Activated CD8-positive, alpha-beta memory T cell treated with anti-CD3 and anti-CD28 coated beads for 36 hours (primary cell): Measurements from ENCODE around the gene SLC35E4. TPM values are rescaled to one million over a fixed set of nuclear protein-coding genes. Genes with fewer than 3 reads are reported as not detected.

Source experiments
- CTCF ChIA-PET: fragments of 350-600 bp; sonication (Branson Sonifier 250); formaldehyde crosslinking; loops from one replicate; lab custom pipeline; 2021; ENCODE audit warnings: antibody characterized with exemption; lab: Charles Lee
- POLR2A ChIA-PET: fragments of 350-600 bp; sonication (Branson Sonifier 250); formaldehyde crosslinking; loops from one replicate; lab custom pipeline; 2021; ENCODE audit warnings: antibody characterized with exemption; lab: Charles Lee
- total RNA-seq, 2 experiments: library from RNA; stranded (reverse); gene quantifications; one replicate each; pipeline ENCODE4 v1.2.3, GENCODE V29; 2021

SLC35E4 gene, protein sequence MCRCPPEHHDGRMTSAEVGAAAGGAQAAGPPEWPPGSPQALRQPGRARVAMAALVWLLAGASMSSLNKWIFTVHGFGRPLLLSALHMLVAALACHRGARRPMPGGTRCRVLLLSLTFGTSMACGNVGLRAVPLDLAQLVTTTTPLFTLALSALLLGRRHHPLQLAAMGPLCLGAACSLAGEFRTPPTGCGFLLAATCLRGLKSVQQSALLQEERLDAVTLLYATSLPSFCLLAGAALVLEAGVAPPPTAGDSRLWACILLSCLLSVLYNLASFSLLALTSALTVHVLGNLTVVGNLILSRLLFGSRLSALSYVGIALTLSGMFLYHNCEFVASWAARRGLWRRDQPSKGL
- 1 to 10 TPM; 6.7 to 6.8 TPM for total RNA-seq

DNA sequence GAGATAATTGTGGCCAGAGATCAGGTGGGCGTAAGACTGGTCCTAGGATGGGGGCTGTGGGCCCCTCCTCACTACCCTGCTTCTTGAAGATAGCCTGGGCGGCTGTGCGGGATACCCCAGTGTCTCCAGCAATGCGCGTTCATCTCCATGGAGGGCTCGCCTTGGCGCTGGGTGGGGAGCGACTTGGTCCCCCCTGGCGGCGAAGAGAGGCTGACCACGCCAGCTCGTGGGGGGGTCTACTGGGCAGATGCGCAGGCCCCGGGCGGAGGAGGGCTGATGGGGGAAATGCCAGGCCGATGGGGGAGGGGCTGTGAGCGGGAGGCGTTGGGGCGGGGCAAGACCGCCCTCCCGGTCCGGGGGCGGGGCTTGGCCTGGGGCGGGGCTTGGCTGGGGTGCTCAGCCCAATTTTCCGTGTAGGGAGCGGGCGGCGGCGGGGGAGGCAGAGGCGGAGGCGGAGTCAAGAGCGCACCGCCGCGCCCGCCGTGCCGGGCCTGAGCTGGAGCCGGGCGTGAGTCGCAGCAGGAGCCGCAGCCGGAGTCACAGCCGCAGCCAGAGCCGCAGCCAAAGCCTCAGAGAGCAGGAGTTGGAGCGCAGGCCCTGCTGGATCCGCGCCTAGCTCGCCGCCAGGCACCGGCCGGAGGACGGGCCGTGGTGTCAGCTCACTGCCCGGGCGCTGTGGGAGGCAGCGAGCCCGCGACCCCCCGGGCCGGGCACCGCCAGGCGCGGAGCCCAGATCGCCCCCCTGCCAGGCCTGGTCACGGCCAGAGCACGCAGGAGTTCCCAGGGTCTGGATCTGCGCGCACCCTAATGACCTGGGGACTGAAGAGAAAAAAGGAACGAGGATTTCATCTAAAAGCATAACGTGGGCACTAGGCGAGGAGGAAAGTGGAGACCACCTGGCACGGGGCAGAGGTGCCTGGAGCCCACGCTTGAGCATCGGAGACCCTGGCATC lies at the start of gene SLC35E4:
TSS of gene SLC35E4 (plus strand) at position 509 of the 953 bp plus-strand sequence. CDS start 670 bp downstream, outside the sequence.
- ChIA-PET CTCF (interaction anchor here (0.7 to 4.3 kb wide), 20 partner anchors 8 to 334 kb away, joined by 3 to 90 read pairs (median 6); partner anchors contain the start of genes DUSP18, MORC2, OSBP2 and TCN2), POLR2A (interaction anchor here (0.7 to 2.9 kb wide), 6 partner anchors 8 to 120 kb away, joined by 6 to 20 read pairs (median 16); partner anchors contain the start of gene TCN2)

DNA sequence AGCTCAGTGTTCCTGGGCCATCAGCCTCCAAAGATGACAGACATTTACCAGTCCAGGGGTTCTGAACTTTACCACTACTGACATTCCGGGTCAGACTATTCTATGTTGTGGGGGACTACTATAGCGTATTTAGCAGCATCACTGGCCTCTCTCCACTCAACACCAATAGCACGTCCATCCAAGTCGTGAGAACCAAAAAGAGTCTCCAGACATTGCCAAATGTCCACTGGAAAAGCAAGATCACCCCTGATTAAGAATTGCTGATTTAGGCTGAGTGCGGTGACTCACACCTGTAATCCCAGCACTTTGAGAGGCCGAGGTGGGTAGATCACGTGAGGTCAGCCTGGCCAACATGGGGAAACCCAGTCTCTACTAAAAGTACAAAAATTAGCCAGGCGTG lies 49.2 kb upstream of the SLC35E4 start:
- ChIA-PET CTCF (interaction anchor here (1.1 kb wide), 1 partner anchor 141 kb away, joined by 3 read pairs; no protein-coding TSS in a partner anchor), POLR2A (no interaction called here)

DNA sequence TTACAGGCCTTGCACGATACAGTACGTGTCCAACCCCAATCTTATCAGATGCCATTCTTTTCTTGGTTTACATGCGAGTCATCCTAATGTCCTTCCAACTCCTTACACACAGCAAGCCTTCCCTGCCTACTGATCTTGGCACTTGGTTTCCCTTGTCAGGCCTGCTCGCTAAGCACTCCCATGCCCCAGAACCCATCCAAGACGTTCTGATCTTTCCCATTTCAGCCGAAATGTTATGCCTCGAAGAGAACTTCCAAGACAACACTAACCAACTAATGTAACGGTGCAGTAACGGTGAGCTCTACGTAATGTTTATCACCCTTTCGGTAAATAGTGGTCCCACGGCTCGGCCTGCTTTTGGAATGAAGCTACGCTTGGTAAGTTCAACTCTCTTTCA lies 44.4 kb upstream of the SLC35E4 start:
- POLR2A ChIA-PET = interaction anchor here (1.2 kb wide), 1 partner anchor 164 kb away, joined by 3 read pairs; no protein-coding TSS in a partner anchor

DNA sequence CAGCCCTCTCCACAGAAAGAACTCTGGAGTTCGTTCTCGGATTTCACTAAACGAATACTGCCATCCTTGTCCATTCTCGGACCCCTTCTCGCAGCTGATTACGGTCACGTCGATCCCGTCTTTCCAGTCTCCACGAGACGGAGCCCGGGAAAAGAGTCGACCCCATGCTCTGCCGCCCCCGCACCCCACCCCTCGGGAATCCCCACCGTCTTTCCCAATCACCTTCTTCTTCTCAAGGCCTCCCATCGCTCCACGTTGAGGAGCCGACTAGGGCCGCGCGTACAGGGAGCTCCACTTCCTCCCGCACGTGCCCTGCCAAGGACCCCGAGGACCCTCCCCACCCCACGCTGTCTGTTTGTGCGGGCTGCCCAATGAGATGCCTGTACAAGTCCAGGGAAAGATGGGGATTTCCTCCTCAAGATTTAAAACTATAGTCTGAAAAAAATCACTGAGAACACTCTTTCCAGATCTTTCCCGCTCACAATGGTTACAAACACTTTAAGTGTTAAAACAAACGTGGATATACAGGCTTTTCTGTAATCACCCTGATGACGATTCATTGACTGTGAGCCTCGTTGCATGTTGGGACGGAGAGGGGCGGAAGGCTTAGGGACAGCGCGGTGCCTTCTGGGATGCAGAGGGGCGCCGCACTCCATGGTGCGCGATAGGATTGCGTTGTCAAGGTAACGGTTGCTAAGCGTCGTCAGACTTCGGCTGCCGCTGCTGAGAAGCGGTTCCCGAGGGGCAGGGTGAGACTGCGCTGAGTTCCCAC lies 43.8 kb upstream of the SLC35E4 start, which contains the start of gene PES1:
TSS of gene PES1 (minus strand) at position 323 of the 772 bp plus-strand sequence. CDS start at position 246, 77 bp downstream.
- CTCF ChIA-PET = interaction anchor here (0.9 to 1.8 kb wide), 3 partner anchors 16 to 235 kb away, joined by 3 to 7 read pairs (median 3); partner anchors contain the start of genes CCDC157 and SF3A1
- POLR2A ChIA-PET = interaction anchor here (1.2 kb wide), 1 partner anchor 163 kb away, joined by 3 read pairs; no protein-coding TSS in a partner anchor

More for the DNA sequence above, 44.4 kb upstream of the SLC35E4 start:
- CTCF ChIA-PET = interaction anchor here (0.7 to 1.8 kb wide), 4 partner anchors 10 to 234 kb away, joined by 3 to 7 read pairs (median 3); partner anchors contain the start of genes CCDC157 and SF3A1

DNA sequence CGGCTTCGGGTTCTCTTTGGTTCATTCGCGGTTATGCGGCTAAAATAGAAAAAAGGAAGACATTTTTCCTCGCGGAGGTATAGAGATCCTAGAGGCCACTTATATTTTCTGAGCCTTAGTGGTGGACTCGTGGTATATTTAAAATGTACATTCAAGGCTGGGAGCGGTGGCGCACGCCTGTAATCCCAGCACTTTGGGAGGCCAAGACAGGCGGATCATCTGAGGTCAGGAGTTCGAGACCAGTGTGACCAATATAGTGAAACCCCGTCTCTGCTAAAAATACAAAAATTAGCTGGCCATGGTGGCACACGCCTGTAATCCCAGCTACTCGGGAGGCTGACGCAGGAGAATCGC lies 43.2 kb upstream of the SLC35E4 start:
- ChIA-PET POLR2A (interaction anchor here (1.2 kb wide), 1 partner anchor 163 kb away, joined by 3 read pairs; no protein-coding TSS in a partner anchor), CTCF (interaction anchor here (1.1 kb wide), 1 partner anchor 163 kb away, joined by 3 read pairs; no protein-coding TSS in a partner anchor)

DNA sequence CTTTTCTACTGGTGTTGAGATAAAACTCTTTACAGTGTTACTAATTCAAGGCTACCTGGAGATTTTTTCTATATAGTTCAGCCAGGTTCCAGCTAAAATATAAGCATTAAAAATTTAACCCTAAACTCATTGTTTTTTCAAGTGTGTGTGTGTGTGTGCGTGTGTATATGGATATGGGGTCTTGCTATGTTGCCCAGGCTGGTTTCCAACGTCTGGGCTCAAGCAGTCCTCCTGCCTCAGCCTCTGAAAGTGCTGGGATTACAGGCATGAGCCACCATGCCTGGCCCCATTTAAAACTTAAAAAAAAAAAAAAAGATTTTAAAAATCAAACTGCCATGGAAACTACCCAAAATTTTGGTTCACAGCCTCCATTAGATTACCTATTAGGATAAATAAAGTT lies 39.4 kb upstream of the SLC35E4 start:
- CTCF ChIA-PET = no interaction called here

DNA sequence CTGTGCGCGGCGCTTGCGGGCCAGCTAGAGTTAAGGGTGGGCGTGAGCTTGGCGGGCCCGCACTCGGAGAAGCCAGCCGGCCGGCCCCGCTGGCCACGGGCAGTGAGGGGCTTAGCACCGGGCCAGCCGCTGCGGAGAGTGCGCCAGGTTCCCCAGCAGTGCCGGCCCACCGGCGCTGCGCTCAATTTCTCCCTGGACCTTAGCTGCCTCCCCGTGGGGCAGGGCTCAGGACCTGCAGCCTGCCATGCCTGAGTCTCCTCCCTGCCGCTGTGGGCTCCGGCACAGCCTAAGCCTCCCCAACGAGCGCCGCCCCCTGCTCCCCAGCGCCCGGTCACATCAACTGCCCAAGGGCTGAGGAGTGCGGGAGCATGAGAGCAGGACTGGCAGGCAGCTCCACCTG lies 38.7 kb upstream of the SLC35E4 start:
- ChIA-PET POLR2A (no interaction called here), CTCF (no interaction called here)

More for the DNA sequence above, 39.4 kb upstream of the SLC35E4 start:
- POLR2A ChIA-PET = interaction anchor here (0.6 kb wide), 1 partner anchor 11 kb away, joined by 3 read pairs; the partner anchor contains the start of gene TCN2

DNA sequence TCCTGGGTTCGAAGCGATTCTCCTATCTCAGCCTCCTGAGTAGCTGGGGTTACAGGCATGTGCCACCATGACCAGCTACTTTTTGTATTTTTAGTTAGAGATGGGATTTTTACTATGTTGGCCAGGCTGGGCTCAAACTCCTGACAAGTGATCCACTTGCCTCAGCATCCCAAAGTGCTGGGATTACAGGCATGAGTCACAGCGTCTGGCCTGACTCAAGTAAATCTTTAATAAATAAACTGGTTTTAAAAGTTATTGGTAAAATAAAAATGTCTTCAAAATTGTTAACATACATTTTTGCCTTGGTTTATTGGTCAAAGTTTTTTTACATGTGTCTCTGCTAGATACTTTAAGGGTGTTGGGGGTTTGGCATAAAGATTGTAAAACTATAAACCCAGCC lies 36.6 kb upstream of the SLC35E4 start:
- POLR2A ChIA-PET = no interaction called here

DNA sequence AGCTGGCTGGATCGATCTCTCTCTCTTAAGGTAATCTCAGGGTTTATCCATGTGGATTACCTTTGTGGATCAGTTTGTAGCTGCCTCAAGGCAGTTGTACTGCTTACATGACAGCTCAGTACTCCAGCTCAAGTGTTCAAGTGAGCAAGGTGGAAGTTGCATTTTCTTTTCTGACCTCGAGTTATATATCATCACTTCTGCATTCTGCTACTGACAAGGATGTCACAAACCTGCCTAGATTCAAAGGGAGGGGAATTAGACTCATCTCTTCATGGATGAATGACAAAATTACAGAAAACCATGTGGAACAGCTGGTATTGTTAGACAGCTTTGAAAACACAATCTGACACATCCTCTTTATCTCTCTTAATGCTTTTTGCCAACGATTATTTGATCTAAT lies 34.7 kb upstream of the SLC35E4 start:
- CTCF ChIA-PET = interaction anchor here (0.6 to 1.2 kb wide), 2 partner anchors 10 to 149 kb away, joined by 3 to 5 read pairs; no protein-coding TSS in a partner anchor
- POLR2A ChIA-PET = no interaction called here

More for the DNA sequence above, 36.6 kb upstream of the SLC35E4 start:
- CTCF ChIA-PET = interaction anchor here (0.6 kb wide), 1 partner anchor 1009 kb away, joined by 3 read pairs; no protein-coding TSS in a partner anchor

DNA sequence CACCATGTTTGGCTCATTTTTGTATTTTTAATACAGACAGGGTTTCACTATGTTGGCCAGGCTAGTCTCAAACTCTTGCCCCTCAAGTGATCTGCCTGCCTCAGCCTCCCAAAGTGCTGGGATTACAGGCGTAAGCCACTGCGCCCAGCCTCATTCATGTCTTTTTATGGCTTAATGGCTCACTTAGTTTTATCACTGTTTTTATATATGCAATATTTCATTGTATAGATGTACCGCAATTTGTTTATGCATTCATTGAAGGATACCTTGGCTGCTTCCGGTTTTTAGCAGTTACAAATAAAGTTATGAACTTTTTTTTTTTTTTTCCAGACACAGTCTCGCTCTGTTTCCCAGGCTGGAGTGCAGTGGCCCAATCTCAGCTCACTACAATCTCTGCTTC lies 34.1 kb upstream of the SLC35E4 start:
- ChIA-PET CTCF (interaction anchor here (0.6 to 1.2 kb wide), 4 partner anchors 10 to 149 kb away, joined by 3 to 5 read pairs (median 4); no protein-coding TSS in a partner anchor), POLR2A (no interaction called here)

DNA sequence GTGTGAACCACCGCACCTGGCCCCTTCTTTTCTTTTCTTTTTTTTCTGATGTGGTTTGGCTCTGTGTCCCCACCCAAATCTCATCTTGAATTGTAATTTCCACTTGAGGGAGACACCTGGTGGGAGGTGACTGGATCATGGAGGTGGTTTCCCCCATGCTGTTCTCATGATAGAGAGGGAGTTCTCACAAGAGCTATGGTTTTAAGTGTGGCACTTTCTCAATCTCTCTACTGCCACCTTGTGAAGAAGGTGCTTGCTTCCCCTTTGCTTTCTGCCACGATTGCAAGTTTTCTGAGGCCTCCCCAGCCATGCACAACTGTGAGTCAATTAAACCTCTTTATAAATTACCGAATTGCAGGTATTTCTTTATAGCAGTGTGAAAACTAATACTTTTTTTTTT lies 33.5 kb upstream of the SLC35E4 start:
- ChIA-PET CTCF (interaction anchor here (0.6 kb wide), 2 partner anchors 21 to 48 kb away, joined by 3 to 4 read pairs; no protein-coding TSS in a partner anchor), POLR2A (no interaction called here)

DNA sequence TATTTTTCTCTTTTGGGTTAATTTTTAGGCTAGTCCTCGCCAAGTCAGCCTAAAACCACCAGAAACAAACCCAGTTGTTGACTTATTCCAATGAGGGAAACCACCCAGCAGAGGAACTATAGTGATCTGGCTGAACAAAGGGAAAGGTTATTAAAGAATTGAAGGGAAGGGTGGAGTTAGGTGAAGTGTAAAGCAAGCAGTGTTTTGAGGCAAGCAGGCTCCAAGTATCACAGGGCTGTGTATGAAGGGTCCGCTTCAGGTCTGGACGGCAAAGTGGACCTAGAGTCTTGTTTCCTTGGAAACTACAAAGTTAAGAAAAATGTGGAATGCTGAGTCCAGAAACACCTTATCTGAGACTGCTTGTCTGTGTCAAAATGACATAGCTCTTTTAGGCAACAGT lies 31.8 kb upstream of the SLC35E4 start:
- POLR2A ChIA-PET = no interaction called here
- CTCF ChIA-PET = interaction anchor here (1.6 kb wide), 1 partner anchor 30 kb away, joined by 5 read pairs; no protein-coding TSS in a partner anchor

DNA sequence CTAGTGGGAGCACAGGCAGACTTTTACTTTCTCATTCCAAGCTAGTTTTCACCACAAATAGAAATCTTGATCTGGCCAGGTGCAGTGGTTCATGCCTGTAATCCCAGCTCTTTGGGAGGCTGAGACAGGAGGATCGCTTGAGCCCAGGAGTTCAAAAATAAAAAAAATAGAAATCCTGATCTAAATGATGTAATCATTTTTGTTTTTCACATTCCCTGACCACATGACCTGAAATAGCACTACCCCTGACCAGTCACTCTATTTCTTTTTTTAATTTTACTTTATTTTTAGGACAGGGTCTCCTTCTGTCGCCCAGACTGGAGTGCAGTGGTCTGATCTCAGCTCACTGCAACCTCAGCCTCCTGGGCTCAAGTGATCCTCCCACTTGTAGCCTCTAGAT lies 30.9 kb upstream of the SLC35E4 start:
- POLR2A ChIA-PET = no interaction called here
- CTCF ChIA-PET = interaction anchor here (1.6 kb wide), 1 partner anchor 30 kb away, joined by 5 read pairs; no protein-coding TSS in a partner anchor

DNA sequence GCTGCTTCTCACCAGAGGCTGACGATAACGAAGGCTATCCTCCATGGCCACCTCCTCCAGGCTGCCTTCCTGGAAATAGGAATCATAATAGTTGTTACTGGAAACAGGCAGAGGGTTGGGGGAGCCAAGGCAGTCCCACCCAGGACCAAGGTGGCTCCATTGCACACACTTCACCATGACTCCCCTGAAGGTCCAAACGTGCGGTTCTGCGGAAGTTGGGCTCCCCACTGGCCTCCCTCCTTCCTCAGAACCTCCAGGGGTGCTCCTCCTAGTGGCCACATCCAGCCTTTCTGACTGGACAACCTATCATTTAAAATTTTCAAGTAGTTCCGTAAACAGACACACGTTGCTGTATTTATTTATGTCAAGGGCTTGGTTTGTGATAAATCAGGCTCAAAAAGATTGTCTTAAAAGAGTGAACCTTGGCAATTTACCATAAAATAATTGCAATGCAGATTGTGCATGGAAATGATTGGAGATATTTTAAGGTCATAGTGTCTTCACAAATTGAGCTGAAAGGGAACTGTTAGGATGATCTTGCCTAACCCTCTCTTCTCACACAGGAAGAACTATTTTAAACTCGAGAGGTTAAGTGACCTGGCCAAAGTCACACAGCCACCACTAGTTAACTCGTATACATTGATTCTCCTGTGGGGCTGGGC lies 30.0 kb upstream of the SLC35E4 start:
- CTCF ChIA-PET = interaction anchor here (1.0 to 2.4 kb wide), 2 partner anchors 29 to 150 kb away, joined by 3 to 9 read pairs; no protein-coding TSS in a partner anchor
- POLR2A ChIA-PET = interaction anchor here (0.6 kb wide), 1 partner anchor 150 kb away, joined by 3 read pairs; no protein-coding TSS in a partner anchor

DNA sequence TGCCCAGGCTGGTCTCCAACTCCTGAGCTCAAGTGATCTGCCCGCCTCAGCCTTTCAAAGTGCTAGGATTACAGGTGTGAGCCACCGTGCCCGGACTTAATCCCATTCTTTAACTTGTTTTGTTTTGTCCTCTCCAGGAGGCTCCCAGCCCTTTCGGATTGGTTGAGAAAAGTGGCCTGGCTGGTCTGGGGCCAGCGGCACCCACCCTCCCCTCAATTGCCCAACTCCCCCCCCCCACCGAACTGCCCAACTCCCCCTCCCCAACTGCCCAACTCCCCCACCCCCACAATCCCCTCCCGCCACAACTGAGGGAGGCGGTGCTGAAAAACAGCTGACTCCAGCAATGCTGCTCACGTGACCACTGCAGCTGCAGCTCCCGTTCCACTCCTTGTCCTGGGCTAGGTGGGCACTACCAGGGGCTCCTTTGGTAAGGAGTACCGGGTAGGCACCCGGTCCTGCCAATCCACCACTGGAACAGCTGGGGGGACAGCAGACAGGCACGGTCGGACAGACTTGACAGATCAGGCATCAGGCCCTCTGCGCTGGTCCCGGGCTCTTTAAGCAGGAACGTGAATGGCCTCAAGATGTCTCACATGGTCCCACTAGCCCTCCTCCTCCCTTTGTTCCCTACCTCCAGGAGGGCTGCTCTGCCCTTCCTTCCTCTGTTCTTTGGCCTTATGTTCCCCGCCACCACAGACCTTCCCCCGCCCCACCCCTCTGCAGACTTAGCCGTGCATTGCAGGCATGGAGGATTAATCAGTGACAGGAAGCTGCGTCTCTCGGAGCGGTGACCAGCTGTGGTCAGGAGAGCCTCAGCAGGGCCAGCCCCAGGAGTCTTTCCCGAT lies 28.9 kb upstream of the SLC35E4 start, which contains the start of gene TCN2:
TSS of gene TCN2 (plus strand) at position 720 of the 845 bp plus-strand sequence. CDS start 158 bp downstream, outside the sequence.
- ChIA-PET CTCF (interaction anchor here (1.0 to 2.4 kb wide), 4 partner anchors 9 to 210 kb away, joined by 3 to 9 read pairs (median 4); partner anchors contain the start of gene SEC14L2), POLR2A (interaction anchor here (0.6 to 0.7 kb wide), 2 partner anchors 11 to 29 kb away, joined by 3 to 6 read pairs; partner anchors contain the start of gene SLC35E4)
